GM12878 (cell line): Measurements from ENCODE around the gene LGALS1. TPM values are rescaled to one million over a fixed set of nuclear protein-coding genes. Genes with fewer than 3 reads are reported as not detected.

Experiments
- ATAC-seq: fragments of 200-7000 bp; cut with Tn5 transposase; 3 replicates; pipeline ENCODE4 v1.9.1; 2020; ENCODE audit warnings: mild to moderate bottlenecking, moderate library complexity
- BruUV-seq: library from RNA; stranded (reverse); fragments of 400-500 nt; replicated peaks from 2 replicates; lab custom pipeline; 2021; lab: Mats Ljungman, UMichigan
- CTCF ChIA-PET: fragments of 300-600 bp; sonication (Branson Sonifier 250); formaldehyde crosslinking; extraction: SDS; loops from one replicate; lab custom pipeline; 2021; ENCODE audit warnings: inconsistent platforms; lab: Yijun Ruan, JAX
- POLR2A ChIA-PET: fragments of 350-600 bp; formaldehyde crosslinking; extraction: SDS; loops from one replicate; lab custom pipeline; 2021; ENCODE audit warnings: inconsistent platforms; lab: Charles Lee
- RAD21 ChIA-PET: fragments of 300-600 bp; sonication (Branson Sonifier 250); formaldehyde crosslinking; loops from one replicate; lab custom pipeline; 2023; ENCODE audit warnings: antibody characterized with exemption; ENCODE audit not compliant: unreplicated experiment; lab: Charles Lee
- SMC1A ChIA-PET: fragments of 300-600 bp; sonication (Branson Sonifier 250); formaldehyde crosslinking; loops from one replicate; lab custom pipeline; 2023; ENCODE audit not compliant: unreplicated experiment, uncharacterized antibody; lab: Charles Lee
- DNase-seq: peaks from one replicate; pipeline ENCODE4 v3.0.0-alpha.2; 2011; ENCODE audit warnings: low read depth, low spot score
- FAIRE-seq: peaks from 3 replicates; lab custom pipeline; 2011; peaks lifted over from hg19 to GRCh38; lab: Jason Lieb, UNC
- H2AFZ ChIP-seq: 2 replicates; pipeline ENCODE4 v1.6.0; 2011; ENCODE audit warnings: low read depth, low read length, control low read depth; ENCODE audit not compliant: control insufficient read depth
- H3K27ac ChIP-seq: 2 replicates; pipeline ENCODE4 v1.5.1; 2011; ENCODE audit warnings: control low read depth; ENCODE audit not compliant: control insufficient read depth, insufficient read depth
- H3K27me3 ChIP-seq, 2 experiments: replicated peaks in 1 of 2; 2 replicates each; pipeline versions ENCODE4 v1.6.0 to v1.6.1; 2011; ENCODE audit warnings: low read length in 1 of 2; ENCODE audit not compliant: control insufficient read depth in 2 of 2, insufficient read depth in 2 of 2
- H3K36me3 ChIP-seq, 2 experiments: 2 replicates each; pipeline ENCODE4 v1.5.1; 2011; ENCODE audit warnings: low read length in 1 of 2; ENCODE audit not compliant: control insufficient read depth in 2 of 2, insufficient read depth in 2 of 2
- H3K4me1 ChIP-seq: 2 replicates; pipeline ENCODE4 v1.6.1; 2011; ENCODE audit warnings: mild to moderate bottlenecking, low read length, moderate library complexity, mixed read lengths; ENCODE audit not compliant: control insufficient read depth, insufficient read depth
- H3K4me2 ChIP-seq: 2 replicates; pipeline ENCODE4 v1.6.0; 2011; ENCODE audit warnings: control low read depth; ENCODE audit not compliant: control insufficient read depth, insufficient read depth
- H3K4me3 ChIP-seq: fragments of 200-600 bp; sonication (generic); 2 replicates; pipeline ENCODE4 v1.5.1; 2016
- H3K79me2 ChIP-seq: 2 replicates; pipeline ENCODE4 v1.6.0; 2011; ENCODE audit warnings: low read length; ENCODE audit not compliant: control insufficient read depth, insufficient read depth
- H3K9ac ChIP-seq: 2 replicates; pipeline ENCODE4 v1.8.0; 2011; ENCODE audit warnings: low read length, control low read depth, mixed read lengths; ENCODE audit not compliant: control insufficient read depth, insufficient read depth
- H3K9me3 ChIP-seq: replicated peaks from 3 replicates; pipeline ENCODE4 v1.5.1; 2011; ENCODE audit warnings: mild to moderate bottlenecking, low read length; ENCODE audit not compliant: control insufficient read depth, insufficient read depth
- H4K20me1 ChIP-seq: 2 replicates; pipeline ENCODE4 v1.6.0; 2011; ENCODE audit not compliant: control insufficient read depth, insufficient read depth
- BACH1 ChIP-seq: fragments of 450-650 bp; IDR thresholded peaks from 2 replicates; pipeline ENCODE4 v1.6.1; 2017; ENCODE audit warnings: mild to moderate bottlenecking, borderline replicate concordance
- BCL11A ChIP-seq: IDR thresholded peaks from 2 replicates; pipeline ENCODE4 v1.6.1; 2011; ENCODE audit warnings: low read depth, low read length
- BHLHE40 ChIP-seq, 2 experiments: fragments of 450-650 bp in 1 of 2; IDR thresholded peaks; 2 replicates each; pipeline ENCODE4 v1.6.1; 2011 to 2017; ENCODE audit warnings: low read depth in 2 of 2, borderline replicate concordance in 1 of 2, improper control_type of control experiment in 1 of 2, low read length in 1 of 2, mild to moderate bottlenecking in 1 of 2
- CTCF ChIP-seq, 3 experiments: IDR thresholded peaks in 2 of 3; conservative IDR thresholded peaks in 1 of 3; 2 replicates each; pipeline ENCODE4 v1.5.1; 2011; ENCODE audit warnings: low read depth in 3 of 3, low read length in 3 of 3, mild to moderate bottlenecking in 3 of 3, control low read depth in 2 of 3, moderate library complexity in 2 of 3, inconsistent platforms in 1 of 3, mixed read lengths in 1 of 3; ENCODE audit not compliant: control insufficient read depth in 2 of 3, insufficient read depth in 1 of 3; ENCODE audit errors: extremely low read depth in 1 of 3
- E4F1 ChIP-seq: fragments of 450-650 bp; IDR thresholded peaks from 2 replicates; pipeline ENCODE4 v1.6.1; 2018; ENCODE audit warnings: borderline replicate concordance, mild to moderate bottlenecking; ENCODE audit not compliant: partially characterized antibody
- EGR1 ChIP-seq, 2 experiments: IDR thresholded peaks; 1 replicate in 1 of 2; 2 replicates in 1 of 2; pipeline ENCODE4 v1.6.1; 2011 to 2012; ENCODE audit warnings: low read depth in 2 of 2, low read length in 2 of 2, borderline replicate concordance in 1 of 2, mild to moderate bottlenecking in 1 of 2, moderate library complexity in 1 of 2
- FOXM1 ChIP-seq: IDR thresholded peaks from 2 replicates; pipeline ENCODE4 v1.6.1; 2012; ENCODE audit warnings: low read depth, mild to moderate bottlenecking, inconsistent platforms, low read length, moderate library complexity
- IRF3 ChIP-seq: fragments of 450-650 bp; IDR thresholded peaks from 2 replicates; pipeline ENCODE4 v1.6.1; 2014; ENCODE audit warnings: mild to moderate bottlenecking
- MYB ChIP-seq: fragments of 150-350 bp; IDR thresholded peaks from 2 replicates; pipeline ENCODE4 v1.6.1; 2014; ENCODE audit warnings: mild to moderate bottlenecking, low read depth, low read length, borderline replicate concordance
- NFIC ChIP-seq: IDR thresholded peaks from 2 replicates; pipeline ENCODE4 v1.6.1; 2012; ENCODE audit warnings: low read depth, mild to moderate bottlenecking, inconsistent platforms, low read length, moderate library complexity
- NFYB ChIP-seq: IDR thresholded peaks from 2 replicates; pipeline ENCODE4 v1.6.1; 2011; ENCODE audit warnings: low read depth, mild to moderate bottlenecking, low read length, improper control_type of control experiment, moderate library complexity; ENCODE audit not compliant: insufficient read depth
- PAX8 ChIP-seq: fragments of 450-650 bp; IDR thresholded peaks from 2 replicates; pipeline ENCODE4 v1.6.1; 2017; ENCODE audit warnings: mild to moderate bottlenecking, moderate library complexity
- RAD21 ChIP-seq: IDR thresholded peaks from 2 replicates; pipeline ENCODE4 v1.6.1; 2011; ENCODE audit warnings: mild to moderate bottlenecking, low read depth, low read length, moderate library complexity; ENCODE audit not compliant: insufficient read depth
- SP1 ChIP-seq: IDR thresholded peaks from one replicate; pipeline ENCODE4 v1.6.1; 2011; ENCODE audit warnings: low read depth, low read length
- SUZ12 ChIP-seq: fragments of 200-600 bp; sonication (generic); IDR thresholded peaks from one replicate; pipeline ENCODE4 v1.6.1; 2018; ENCODE audit warnings: antibody characterized with exemption, mild to moderate bottlenecking; ENCODE audit not compliant: unreplicated experiment
- YY1 ChIP-seq: IDR thresholded peaks from 2 replicates; pipeline ENCODE4 v1.6.1; 2011; ENCODE audit warnings: low read depth, mild to moderate bottlenecking, low read length
- WGBS: methylation state at CpG from one replicate; pipeline ENCODE4 v1.1.6; 2016; ENCODE audit warnings: low lambda C conversion rate; ENCODE audit not compliant: insufficient replicate concordance, insufficient coverage; ENCODE audit errors: missing lambda C conversion rate; 5-methylcytosine and 5-hydroxymethylcytosine counted together
- in situ Hi-C: fragments of 300-500 bp; cut with MboI; formaldehyde crosslinking; loops from 9 replicates; pipeline ENCODE4 v1.14.3; 2018; ENCODE audit warnings: mixed read lengths
- intact Hi-C: fragments of 100-400 bp; cut with micrococcal nuclease; formaldehyde crosslinking; loops from one replicate; pipeline ENCODE4 v1.14.2; 2022; ENCODE audit not compliant: unreplicated experiment
- polyA plus RNA-seq, 11 experiments: library from polyadenylated mRNA; depleted of rRNA in 4 of 11; unstranded in 6 of 11; stranded (reverse) in 5 of 11; fragments of >200 nt; fragmentation: Nextera tagmentation in 4 of 11; fragmentation: Illumina TruSeq in 1 of 11; extraction: Ambion mirVana in 4 of 11; extraction: Trizol in 1 of 11; gene quantifications; 1 replicate in 1 of 11; 2 replicates in 10 of 11; pipeline versions ENCODE4 v1.2.1 to v1.2.3, GENCODE V29; 2011 to 2016; ENCODE audit warnings: inconsistent platforms in 2 of 11, missing spikeins in 2 of 11, low read depth in 1 of 11
- total RNA-seq, 4 experiments: library from RNA; depleted of rRNA in 3 of 4; stranded (reverse); fragments of >200 nt in 3 of 4; fragmentation: Illumina TruSeq in 1 of 4; extraction: Trizol in 1 of 4; gene quantifications; 2 replicates each; pipeline versions ENCODE4 v1.2.1 to v1.2.3, GENCODE V29; 2013 to 2021

The LGALS1 gene
- total and polyA plus RNA-seq, 10 of the 15 experiments (the other 5 are each of a cell fraction or from before 2014, with no cell fraction given), result 312 to 1,889 (median 706) TPM

GRCh38 chr22:37634417-37634924 is 41.0 kb upstream of the LGALS1 start (continued):
- TF ChIP-seq E4F1, result no peak
- TF ChIP-seq YY1, result peak; percentile 46; the same call in 1 of the 2 replicates
- no peak for TF ChIP-seq PAX8
- peak; percentile 29 to 49 (median 43) for TF ChIP-seq CTCF (IDR thresholded peaks at IDR 0.05 in 2 of 3, conservative IDR thresholded peaks at IDR 0.05 in 1 of 3; ENCODE audit: control insufficient read depth in 2 of 3, extremely low read depth in 1 of 3, insufficient read depth in 1 of 3, low read depth in 3 of 3, low read length in 3 of 3)
- TF ChIP-seq RAD21, result peak; percentile 50

- intact Hi-C loops, result no loop called here
- peak overlapping the region; percentile 87 for H3K4me2 ChIP-seq
- TF ChIP-seq SP1 (no peak), BCL11A (no peak), SUZ12 (no peak), NFYB (no peak), FOXM1 (no peak), MYB (no peak), EGR1 (IDR thresholded peaks at IDR 0.05; ENCODE audit: borderline replicate concordance in 1 of 2, low read depth in 2 of 2, low read length in 2 of 2) (no peak), NFIC (no peak), BACH1 (no peak), IRF3 (no peak), BHLHE40 (IDR thresholded peaks at IDR 0.05; ENCODE audit: borderline replicate concordance in 1 of 2, low read depth in 2 of 2, low read length in 1 of 2) (no peak)
These were observed 40.3 kb upstream of the LGALS1 start for GRCh38 chr22:37635157-37635556.

More at GRCh38 chr22:37635157-37635556, 40.3 kb upstream of the LGALS1 start:
- Histone ChIP-seq H3K27ac (peak overlapping the region; percentile 92), H3K4me1 (peaks cover 72% of the 10 kb centered on the region), H3K36me3 (peaks cover 0 to 3% of the 10 kb centered on the region in 2 experiments; a peak in 2 of 4 replicates), H3K9me3 (no peaks in the 10 kb centered on the region), H3K9ac (peak overlapping the region; percentile 78), H3K79me2 (peaks cover 5% of the 10 kb centered on the region), H4K20me1 (no peaks in the 10 kb centered on the region), H3K4me3 (peak overlapping the region; percentile 57; the same call in 1 of the 2 replicates), H2AFZ (no peak overlapping the region), H3K27me3 (no peaks in the 10 kb centered on the region)
- no peak for FAIRE-seq
- no TSS peak for BruUV-seq
- CTCF ChIA-PET, result interaction anchor here (1.3 to 15.9 kb wide), 8 partner anchors 8 to 185 kb away, joined by 5 to 396 read pairs (median 60); partner anchors contain the start of genes GGA1, LGALS1, NOL12 and PDXP
- WGBS, result 73% methylated on average over 7 of the region's 7 CpGs
- RAD21 ChIA-PET, result interaction anchor here (1.1 to 4.0 kb wide), 9 partner anchors 7 to 46 kb away, joined by 3 to 47 read pairs (median 20); partner anchors contain the start of genes GGA1, LGALS1 and PDXP
- SMC1A ChIA-PET, result interaction anchor here (0.8 to 5.9 kb wide), 4 partner anchors 8 to 46 kb away, joined by 3 to 33 read pairs (median 14); partner anchors contain the start of gene PDXP
- ATAC-seq, result no peak
- in situ Hi-C loops, result no loop called here
- POLR2A ChIA-PET, result interaction anchor here (3.2 to 8.2 kb wide), 4 partner anchors 8 to 27 kb away, joined by 17 to 67 read pairs (median 33); partner anchors contain the start of genes GGA1 and PDXP
- DNase-seq, result no peak
